GM12878 (cell line): Measurements from ENCODE around the gene PPM1N. TPM values are rescaled to one million over a fixed set of nuclear protein-coding genes. Genes with fewer than 3 reads are reported as not detected.

ENCODE experiments used
- CBX3 ChIP-seq: fragments of 200-600 bp; sonication (generic); IDR thresholded peaks from 2 replicates; pipeline ENCODE4 v1.6.1; 2016; ENCODE audit warnings: low read depth, borderline replicate concordance
- CEBPB ChIP-seq, 2 experiments: fragments of 150-350 bp in 1 of 2; IDR thresholded peaks; 2 replicates each; pipeline ENCODE4 v1.6.1; 2012 to 2014; ENCODE audit warnings: low read depth in 2 of 2, low read length in 2 of 2, borderline replicate concordance in 1 of 2, inconsistent platforms in 1 of 2
- EGR1 ChIP-seq, 2 experiments: IDR thresholded peaks; 1 replicate in 1 of 2; 2 replicates in 1 of 2; pipeline ENCODE4 v1.6.1; 2011 to 2012; ENCODE audit warnings: low read depth in 2 of 2, low read length in 2 of 2, borderline replicate concordance in 1 of 2, mild to moderate bottlenecking in 1 of 2, moderate library complexity in 1 of 2
- ESRRA ChIP-seq: IDR thresholded peaks from 2 replicates; pipeline ENCODE4 v1.6.1; 2012; ENCODE audit warnings: mild to moderate bottlenecking, low read length, improper control_type of control experiment
- HDGF ChIP-seq: fragments of 450-650 bp; IDR thresholded peaks from 2 replicates; pipeline ENCODE4 v1.6.1; 2016; ENCODE audit warnings: antibody characterized with exemption
- TARDBP ChIP-seq: IDR thresholded peaks from 2 replicates; pipeline ENCODE4 v1.6.1; 2016; ENCODE audit warnings: borderline replicate concordance
- ZNF24 ChIP-seq: fragments of 450-650 bp; IDR thresholded peaks from 2 replicates; pipeline ENCODE4 v1.6.1; 2017; ENCODE audit warnings: antibody characterized with exemption, mild to moderate bottlenecking
- polyA plus RNA-seq, 11 experiments: library from polyadenylated mRNA; depleted of rRNA in 4 of 11; unstranded in 6 of 11; stranded (reverse) in 5 of 11; fragments of >200 nt; fragmentation: Nextera tagmentation in 4 of 11; fragmentation: Illumina TruSeq in 1 of 11; extraction: Ambion mirVana in 4 of 11; extraction: Trizol in 1 of 11; gene quantifications; 1 replicate in 1 of 11; 2 replicates in 10 of 11; pipeline versions ENCODE4 v1.2.1 to v1.2.3, GENCODE V29; 2011 to 2016; ENCODE audit warnings: inconsistent platforms in 2 of 11, missing spikeins in 2 of 11, low read depth in 1 of 11
- total RNA-seq, 4 experiments: library from RNA; depleted of rRNA in 3 of 4; stranded (reverse); fragments of >200 nt in 3 of 4; fragmentation: Illumina TruSeq in 1 of 4; extraction: Trizol in 1 of 4; gene quantifications; 2 replicates each; pipeline versions ENCODE4 v1.2.1 to v1.2.3, GENCODE V29; 2013 to 2021
- TF ChIP-seq, protein P1 (sequence below): fragments of 450-650 bp; IDR thresholded peaks from 2 replicates; pipeline ENCODE4 v1.6.1; 2017; ENCODE audit warnings: low read depth, mild to moderate bottlenecking, moderate library complexity
- TF ChIP-seq, protein P2 (sequence below): IDR thresholded peaks from 2 replicates; pipeline ENCODE4 v1.6.1; 2012; ENCODE audit warnings: low read depth, low read length, improper control_type of control experiment
- TF ChIP-seq, protein P3 (sequence below): fragments of 450-650 bp; IDR thresholded peaks from 2 replicates; pipeline ENCODE4 v1.6.1; 2017; ENCODE audit warnings: mild to moderate bottlenecking, moderate library complexity

PPM1N gene
- total and polyA plus RNA-seq, 10 of the 15 experiments (the other 5 are each of a cell fraction or from before 2014, with no cell fraction given): 1.6 to 5.4 (median 3.7) TPM

DNA sequence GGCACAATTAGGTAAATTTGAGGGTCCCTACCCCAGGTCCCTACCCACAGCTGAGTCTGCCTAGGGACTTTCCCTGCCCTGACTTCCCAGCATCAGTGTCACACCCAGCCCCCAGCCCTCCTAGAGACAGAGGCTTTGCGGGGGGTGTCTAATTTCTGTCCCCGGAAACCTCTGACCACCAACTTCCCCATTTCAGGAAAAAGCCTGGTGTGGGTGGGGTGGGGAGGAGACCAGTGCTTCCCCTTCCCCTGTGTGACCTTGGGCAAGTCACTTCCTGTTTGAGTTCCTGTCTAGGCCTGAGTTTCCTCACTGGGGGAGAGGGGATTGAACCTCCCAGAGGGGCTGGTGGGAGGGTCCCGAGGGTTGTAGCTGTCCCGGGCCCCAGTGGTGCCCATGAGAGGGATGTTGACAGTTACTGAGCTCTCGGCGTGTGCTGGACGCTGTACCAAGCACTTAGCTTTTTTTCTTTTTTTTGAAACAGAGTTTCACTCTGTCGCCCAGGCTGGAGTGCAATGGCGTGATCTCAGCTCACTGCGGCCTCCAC, 16.9 kb downstream of the PPM1N start (continued):
- TF ChIP-seq TARDBP: no peak
- no peak for TF ChIP-seq CEBPB (IDR thresholded peaks at IDR 0.05; ENCODE audit: borderline replicate concordance in 1 of 2, low read depth in 2 of 2, low read length in 2 of 2)
- TF ChIP-seq CBX3: no peak
- TF ChIP-seq, protein P1, sequence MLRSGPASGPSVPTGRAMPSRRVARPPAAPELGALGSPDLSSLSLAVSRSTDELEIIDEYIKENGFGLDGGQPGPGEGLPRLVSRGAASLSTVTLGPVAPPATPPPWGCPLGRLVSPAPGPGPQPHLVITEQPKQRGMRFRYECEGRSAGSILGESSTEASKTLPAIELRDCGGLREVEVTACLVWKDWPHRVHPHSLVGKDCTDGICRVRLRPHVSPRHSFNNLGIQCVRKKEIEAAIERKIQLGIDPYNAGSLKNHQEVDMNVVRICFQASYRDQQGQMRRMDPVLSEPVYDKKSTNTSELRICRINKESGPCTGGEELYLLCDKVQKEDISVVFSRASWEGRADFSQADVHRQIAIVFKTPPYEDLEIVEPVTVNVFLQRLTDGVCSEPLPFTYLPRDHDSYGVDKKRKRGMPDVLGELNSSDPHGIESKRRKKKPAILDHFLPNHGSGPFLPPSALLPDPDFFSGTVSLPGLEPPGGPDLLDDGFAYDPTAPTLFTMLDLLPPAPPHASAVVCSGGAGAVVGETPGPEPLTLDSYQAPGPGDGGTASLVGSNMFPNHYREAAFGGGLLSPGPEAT: peak; percentile 85
- TF ChIP-seq, protein P2, sequence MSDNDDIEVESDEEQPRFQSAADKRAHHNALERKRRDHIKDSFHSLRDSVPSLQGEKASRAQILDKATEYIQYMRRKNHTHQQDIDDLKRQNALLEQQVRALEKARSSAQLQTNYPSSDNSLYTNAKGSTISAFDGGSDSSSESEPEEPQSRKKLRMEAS: no peak
- TF ChIP-seq, protein P3, sequence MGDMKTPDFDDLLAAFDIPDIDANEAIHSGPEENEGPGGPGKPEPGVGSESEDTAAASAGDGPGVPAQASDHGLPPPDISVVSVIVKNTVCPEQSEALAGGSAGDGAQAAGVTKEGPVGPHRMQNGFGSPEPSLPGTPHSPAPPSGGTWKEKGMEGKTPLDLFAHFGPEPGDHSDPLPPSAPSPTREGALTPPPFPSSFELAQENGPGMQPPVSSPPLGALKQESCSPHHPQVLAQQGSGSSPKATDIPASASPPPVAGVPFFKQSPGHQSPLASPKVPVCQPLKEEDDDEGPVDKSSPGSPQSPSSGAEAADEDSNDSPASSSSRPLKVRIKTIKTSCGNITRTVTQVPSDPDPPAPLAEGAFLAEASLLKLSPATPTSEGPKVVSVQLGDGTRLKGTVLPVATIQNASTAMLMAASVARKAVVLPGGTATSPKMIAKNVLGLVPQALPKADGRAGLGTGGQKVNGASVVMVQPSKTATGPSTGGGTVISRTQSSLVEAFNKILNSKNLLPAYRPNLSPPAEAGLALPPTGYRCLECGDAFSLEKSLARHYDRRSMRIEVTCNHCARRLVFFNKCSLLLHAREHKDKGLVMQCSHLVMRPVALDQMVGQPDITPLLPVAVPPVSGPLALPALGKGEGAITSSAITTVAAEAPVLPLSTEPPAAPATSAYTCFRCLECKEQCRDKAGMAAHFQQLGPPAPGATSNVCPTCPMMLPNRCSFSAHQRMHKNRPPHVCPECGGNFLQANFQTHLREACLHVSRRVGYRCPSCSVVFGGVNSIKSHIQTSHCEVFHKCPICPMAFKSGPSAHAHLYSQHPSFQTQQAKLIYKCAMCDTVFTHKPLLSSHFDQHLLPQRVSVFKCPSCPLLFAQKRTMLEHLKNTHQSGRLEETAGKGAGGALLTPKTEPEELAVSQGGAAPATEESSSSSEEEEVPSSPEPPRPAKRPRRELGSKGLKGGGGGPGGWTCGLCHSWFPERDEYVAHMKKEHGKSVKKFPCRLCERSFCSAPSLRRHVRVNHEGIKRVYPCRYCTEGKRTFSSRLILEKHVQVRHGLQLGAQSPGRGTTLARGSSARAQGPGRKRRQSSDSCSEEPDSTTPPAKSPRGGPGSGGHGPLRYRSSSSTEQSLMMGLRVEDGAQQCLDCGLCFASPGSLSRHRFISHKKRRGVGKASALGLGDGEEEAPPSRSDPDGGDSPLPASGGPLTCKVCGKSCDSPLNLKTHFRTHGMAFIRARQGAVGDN: 0 out of 2 replicates have a peak, but pooled peaks have one; percentile 12
- TF ChIP-seq ZNF24: no peak
- TF ChIP-seq HDGF: peak; percentile 66; the same call in 1 of the 2 replicates
- peak in 1 of 2 experiments; percentile 74; a peak in 2 of 3 replicates for TF ChIP-seq EGR1 (IDR thresholded peaks at IDR 0.05; ENCODE audit: borderline replicate concordance in 1 of 2, low read depth in 2 of 2, low read length in 2 of 2)
- peak; percentile 90 for TF ChIP-seq ESRRA
